Stimulated activated CD4-positive, alpha-beta T cell treated with anti-CD3 and anti-CD28 coated beads, Interleukin-4, amount 100 ng/mL, for 24 hours (primary cell): ENCODE results near the gene FHAD1.
"Not testable (repeated sequence)": the region's sequence is repeated elsewhere in the genome, so short reads cannot be mapped to it uniquely, and the experiment has no call there.

ENCODE experiments used
- DNase-seq: peaks from one replicate; pipeline ENCODE4 v3.0.0-alpha.2; 2020

Gene FHAD1

GRCh38 chr1:15350151-15350550 lies 103.1 kb downstream of the FHAD1 start:
- DNase-seq: no peak

- DNase-seq: no peak
Measured at GRCh38 chr1:15350551-15351200, 103.7 kb downstream of the FHAD1 start.

- DNase-seq: no peak
Measured at GRCh38 chr1:15351310-15351709, 104.3 kb downstream of the FHAD1 start.

GRCh38 chr1:15352128-15352957 lies 105.3 kb downstream of the FHAD1 start:
- peak; percentile 47 for DNase-seq

GRCh38 chr1:15353839-15354579 lies 107.0 kb downstream of the FHAD1 start:
- DNase-seq: no peak

GRCh38 chr1:15354580-15354965 lies 107.5 kb downstream of the FHAD1 start:
- DNase-seq: no peak

GRCh38 chr1:15355968-15356625 lies 109.1 kb downstream of the FHAD1 start:
- no peak for DNase-seq

GRCh38 chr1:15357612-15358207 lies 110.7 kb downstream of the FHAD1 start:
- DNase-seq: no peak

- no peak for DNase-seq
Measured at GRCh38 chr1:15358565-15359133, 111.6 kb downstream of the FHAD1 start.

- no peak for DNase-seq
Measured at GRCh38 chr1:15360700-15361099, 113.7 kb downstream of the FHAD1 start.

GRCh38 chr1:15362096-15362736 lies 115.2 kb downstream of the FHAD1 start:
- DNase-seq: no peak

GRCh38 chr1:15362737-15363128 lies 115.7 kb downstream of the FHAD1 start:
- DNase-seq: no peak

GRCh38 chr1:15364740-15365139 lies 117.7 kb downstream of the FHAD1 start:
- DNase-seq: no peak

- no peak for DNase-seq
Measured at GRCh38 chr1:15368888-15369287, 121.9 kb downstream of the FHAD1 start.

- DNase-seq: no peak
Measured at GRCh38 chr1:15370268-15370667, 123.2 kb downstream of the FHAD1 start.

- no peak for DNase-seq
Measured at GRCh38 chr1:15370781-15371520, 123.9 kb downstream of the FHAD1 start.

- DNase-seq: no peak
Measured at GRCh38 chr1:15371610-15372545, 124.9 kb downstream of the FHAD1 start.

GRCh38 chr1:15378729-15379128 lies 131.7 kb downstream of the FHAD1 start:
- no peak for DNase-seq

- not testable (repeated sequence) for DNase-seq
Measured at GRCh38 chr1:15379151-15379550, 132.1 kb downstream of the FHAD1 start.
